GM19239 (cell line): Measurements from ENCODE around the gene USP17L18.
"Not testable (repeated sequence)": the region's sequence is repeated elsewhere in the genome, so short reads cannot be mapped to it uniquely, and the experiment has no call there.

Experiments used
- DNase-seq: peaks from one replicate; pipeline ENCODE4 v3.0.0; 2011; ENCODE audit warnings: low spot score; ENCODE audit not compliant: insufficient read length
- FAIRE-seq: peaks from 2 replicates; lab custom pipeline; 2011; peaks lifted over from hg19 to GRCh38; lab: Jason Lieb, UNC

The USP17L18 gene, protein sequence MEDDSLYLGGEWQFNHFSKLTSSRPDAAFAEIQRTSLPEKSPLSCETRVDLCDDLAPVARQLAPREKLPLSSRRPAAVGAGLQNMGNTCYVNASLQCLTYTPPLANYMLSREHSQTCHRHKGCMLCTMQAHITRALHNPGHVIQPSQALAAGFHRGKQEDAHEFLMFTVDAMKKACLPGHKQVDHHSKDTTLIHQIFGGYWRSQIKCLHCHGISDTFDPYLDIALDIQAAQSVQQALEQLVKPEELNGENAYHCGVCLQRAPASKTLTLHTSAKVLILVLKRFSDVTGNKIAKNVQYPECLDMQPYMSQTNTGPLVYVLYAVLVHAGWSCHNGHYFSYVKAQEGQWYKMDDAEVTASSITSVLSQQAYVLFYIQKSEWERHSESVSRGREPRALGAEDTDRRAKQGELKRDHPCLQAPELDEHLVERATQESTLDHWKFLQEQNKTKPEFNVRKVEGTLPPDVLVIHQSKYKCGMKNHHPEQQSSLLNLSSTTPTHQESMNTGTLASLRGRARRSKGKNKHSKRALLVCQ

DNA sequence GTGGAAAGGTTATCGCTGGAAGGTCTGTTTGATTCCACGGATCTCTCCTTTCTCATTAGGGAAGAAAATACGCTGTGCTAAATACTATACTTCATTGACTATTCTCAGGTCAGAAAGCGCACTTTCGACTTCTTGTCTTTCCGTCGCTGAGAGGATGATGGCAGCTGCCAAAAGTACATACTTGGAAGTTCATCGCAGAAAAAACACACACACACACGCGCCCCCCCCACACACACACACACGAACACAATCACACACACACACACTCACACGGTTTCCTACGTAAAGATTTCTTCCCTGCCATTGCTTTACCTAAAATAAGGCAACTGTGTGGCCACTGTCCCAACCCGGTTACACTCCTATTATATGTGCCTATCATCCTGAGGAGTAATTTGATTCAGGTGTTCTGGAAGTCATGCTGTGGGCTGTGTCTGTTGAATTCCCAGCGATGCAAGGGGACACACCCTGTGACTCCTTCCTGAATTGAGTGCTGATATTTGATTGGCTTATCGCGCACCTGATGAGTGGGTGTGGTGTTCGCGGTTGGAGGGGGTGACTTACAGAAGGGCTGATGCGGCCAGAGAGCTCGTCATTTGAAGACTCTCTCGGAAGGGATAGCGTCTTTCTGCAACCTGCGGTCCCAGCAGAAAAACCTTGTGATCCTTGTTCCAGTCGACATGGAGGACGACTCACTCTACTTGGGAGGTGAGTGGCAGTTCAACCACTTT, at the start of gene USP17L18:
TSS of gene USP17L18 (plus strand) at position 678 of the 728 bp plus-strand sequence. CDS start at position 678, 0 bp downstream.
- not testable (repeated sequence) for DNase-seq, FAIRE-seq

DNA sequence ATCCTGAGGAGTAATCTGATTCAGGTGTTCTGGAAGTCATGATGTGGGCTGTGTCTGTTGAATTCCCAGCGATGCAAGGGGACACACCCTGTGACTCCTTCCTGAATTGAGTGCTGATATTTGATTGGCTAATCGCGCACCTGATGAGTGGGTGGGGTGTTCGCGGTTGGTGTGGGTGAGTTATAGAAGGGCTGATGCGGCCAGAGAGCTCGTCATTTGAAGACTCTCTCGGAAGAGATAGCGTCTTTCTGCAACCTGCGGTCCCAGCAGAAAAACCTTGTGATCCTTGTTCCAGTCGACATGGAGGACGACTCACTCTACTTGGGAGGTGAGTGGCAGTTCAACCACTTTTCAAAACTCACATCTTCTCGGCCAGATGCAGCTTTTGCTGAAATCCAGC, 38.1 kb upstream of the USP17L18 start, which contains the start of gene USP17L10:
TSS of gene USP17L10 (plus strand) at position 301 of the 400 bp plus-strand sequence. CDS start at position 301, 0 bp downstream.
- not testable (repeated sequence) for FAIRE-seq, DNase-seq

DNA sequence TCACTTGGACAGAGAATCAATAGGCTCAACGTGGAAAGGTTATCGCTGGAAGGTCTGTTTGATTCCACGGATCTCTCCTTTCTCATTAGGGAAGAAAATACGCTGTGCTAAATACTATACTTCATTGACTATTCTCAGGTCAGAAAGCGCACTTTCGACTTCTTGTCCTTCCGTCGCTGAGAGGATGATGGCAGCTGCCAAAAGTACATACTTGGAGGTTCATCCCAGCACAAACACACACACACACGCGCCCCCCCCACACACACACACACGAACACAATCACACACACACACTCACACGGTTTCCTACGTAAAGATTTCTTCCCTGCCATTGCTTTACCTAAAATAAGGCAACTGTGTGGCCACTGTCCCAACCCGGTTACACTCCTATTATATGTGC, 33.7 kb upstream of the USP17L18 start:
- DNase-seq, FAIRE-seq: not testable (repeated sequence)

DNA sequence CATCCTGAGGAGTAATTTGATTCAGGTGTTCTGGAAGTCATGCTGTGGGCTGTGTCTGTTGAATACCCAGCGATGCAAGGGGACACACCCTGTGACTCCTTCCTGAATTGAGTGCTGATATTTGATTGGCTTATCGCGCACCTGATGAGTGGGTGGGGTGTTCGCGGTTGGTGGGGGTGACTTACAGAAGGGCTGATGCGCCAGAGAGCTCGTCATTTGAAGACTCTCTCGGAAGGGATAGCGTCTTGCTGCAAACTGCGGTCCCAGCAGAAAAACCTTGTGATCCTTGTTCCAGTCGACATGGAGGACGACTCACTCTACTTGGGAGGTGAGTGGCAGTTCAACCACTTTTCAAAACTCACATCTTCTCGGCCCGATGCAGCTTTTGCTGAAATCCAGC, 33.3 kb upstream of the USP17L18 start, which contains the start of gene USP17L11:
TSS of gene USP17L11 (plus strand) at position 301 of the 400 bp plus-strand sequence. CDS start at position 301, 0 bp downstream.
- DNase-seq, FAIRE-seq: not testable (repeated sequence)

DNA sequence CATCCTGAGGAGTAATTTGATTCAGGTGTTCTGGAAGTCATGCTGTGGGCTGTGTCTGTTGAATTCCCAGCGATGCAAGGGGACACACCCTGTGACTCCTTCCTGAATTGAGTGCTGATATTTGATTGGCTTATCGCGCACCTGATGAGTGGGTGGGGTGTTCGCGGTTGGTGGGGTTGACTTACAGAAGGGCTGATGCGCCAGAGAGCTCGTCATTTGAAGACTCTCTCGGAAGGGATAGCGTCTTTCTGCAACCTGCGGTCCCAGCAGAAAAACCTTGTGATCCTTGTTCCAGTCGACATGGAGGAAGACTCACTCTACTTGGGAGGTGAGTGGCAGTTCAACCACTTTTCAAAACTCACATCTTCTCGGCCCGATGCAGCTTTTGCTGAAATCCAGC, 28.6 kb upstream of the USP17L18 start, which contains the start of gene USP17L12:
TSS of gene USP17L12 (plus strand) at position 301 of the 400 bp plus-strand sequence. CDS start at position 301, 0 bp downstream.
- not testable (repeated sequence) for FAIRE-seq, DNase-seq

DNA sequence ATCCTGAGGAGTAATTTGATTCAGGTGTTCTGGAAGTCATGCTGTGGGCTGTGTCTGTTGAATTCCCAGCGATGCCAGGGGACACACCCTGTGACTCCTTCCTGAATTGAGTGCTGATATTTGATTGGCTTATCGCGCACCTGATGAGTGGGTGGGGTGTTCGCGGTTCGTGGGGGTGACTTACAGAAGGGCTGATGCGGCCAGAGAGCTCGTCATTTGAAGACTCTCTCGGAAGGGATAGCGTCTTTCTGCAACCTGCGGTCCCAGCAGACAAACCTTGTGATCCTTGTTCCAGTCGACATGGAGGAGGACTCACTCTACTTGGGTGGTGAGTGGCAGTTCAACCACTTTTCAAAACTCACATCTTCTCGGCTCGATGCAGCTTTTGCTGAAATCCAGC, 23.8 kb upstream of the USP17L18 start, which contains the start of gene USP17L13:
TSS of gene USP17L13 (plus strand) at position 301 of the 400 bp plus-strand sequence. CDS start at position 301, 0 bp downstream.
- FAIRE-seq, DNase-seq: not testable (repeated sequence)

DNA sequence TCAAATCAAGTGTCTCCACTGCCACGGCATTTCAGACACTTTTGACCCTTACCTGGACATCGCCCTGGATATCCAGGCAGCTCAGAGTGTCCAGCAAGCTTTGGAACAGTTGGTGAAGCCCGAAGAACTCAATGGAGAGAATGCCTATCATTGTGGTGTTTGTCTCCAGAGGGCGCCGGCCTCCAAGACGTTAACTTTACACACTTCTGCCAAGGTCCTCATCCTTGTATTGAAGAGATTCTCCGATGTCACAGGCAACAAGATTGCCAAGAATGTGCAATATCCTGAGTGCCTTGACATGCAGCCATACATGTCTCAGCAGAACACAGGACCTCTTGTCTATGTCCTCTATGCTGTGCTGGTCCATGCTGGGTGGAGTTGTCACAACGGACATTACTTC, 18.2 kb upstream of the USP17L18 start:
- not testable (repeated sequence) for FAIRE-seq, DNase-seq

DNA sequence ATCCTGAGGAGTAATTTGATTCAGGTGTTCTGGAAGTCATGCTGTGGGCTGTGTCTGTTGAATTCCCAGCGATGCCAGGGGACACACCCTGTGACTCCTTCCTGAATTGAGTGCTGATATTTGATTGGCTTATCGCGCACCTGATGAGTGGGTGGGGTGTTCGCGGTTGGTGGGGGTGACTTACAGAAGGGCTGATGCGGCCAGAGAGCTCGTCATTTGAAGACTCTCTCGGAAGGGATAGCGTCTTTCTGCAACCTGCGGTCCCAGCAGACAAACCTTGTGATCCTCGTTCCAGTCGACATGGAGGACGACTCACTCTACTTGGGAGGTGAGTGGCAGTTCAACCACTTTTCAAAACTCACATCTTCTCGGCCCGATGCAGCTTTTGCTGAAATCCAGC, 14.3 kb upstream of the USP17L18 start, which contains the start of gene USP17L15:
TSS of gene USP17L15 (plus strand) at position 301 of the 400 bp plus-strand sequence. CDS start at position 301, 0 bp downstream.
- not testable (repeated sequence) for FAIRE-seq

DNA sequence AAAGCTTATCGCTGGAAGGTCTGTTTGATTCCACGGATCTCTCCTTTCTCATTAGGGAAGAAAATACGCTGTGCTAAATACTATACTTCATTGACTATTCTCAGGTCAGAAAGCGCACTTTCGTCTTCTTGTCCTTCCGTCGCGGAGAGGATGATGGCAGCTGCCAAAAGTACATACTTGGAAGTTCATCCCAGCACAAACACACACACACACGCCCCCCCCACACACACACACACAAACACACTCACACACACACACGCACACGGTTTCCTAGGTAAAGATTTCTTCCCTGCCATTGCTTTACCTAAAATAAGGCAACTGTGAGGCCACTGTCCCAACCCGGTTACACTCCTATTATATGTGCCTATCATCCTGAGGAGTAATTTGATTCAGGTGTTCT, 10.0 kb upstream of the USP17L18 start:
- not testable (repeated sequence) for DNase-seq, FAIRE-seq

More for the DNA sequence above, 14.3 kb upstream of the USP17L18 start, which contains the start of gene USP17L15:
- DNase-seq, result not testable (repeated sequence)

DNA sequence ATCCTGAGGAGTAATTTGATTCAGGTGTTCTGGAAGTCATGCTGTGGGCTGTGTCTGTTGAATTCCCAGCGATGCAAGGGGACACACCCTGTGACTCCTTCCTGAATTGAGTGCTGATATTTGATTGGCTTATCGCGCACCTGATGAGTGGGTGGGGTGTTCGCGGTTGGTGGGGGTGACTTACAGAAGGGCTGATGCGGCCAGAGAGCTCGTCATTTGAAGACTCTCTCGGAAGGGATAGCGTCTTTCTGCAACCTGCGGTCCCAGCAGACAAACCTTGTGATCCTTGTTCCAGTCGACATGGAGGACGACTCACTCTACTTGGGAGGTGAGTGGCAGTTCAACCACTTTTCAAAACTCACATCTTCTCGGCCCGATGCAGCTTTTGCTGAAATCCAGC, 4.9 kb upstream of the USP17L18 start, which contains the start of gene USP17L17:
TSS of gene USP17L17 (plus strand) at position 301 of the 400 bp plus-strand sequence. CDS start at position 301, 0 bp downstream.
- not testable (repeated sequence) for FAIRE-seq

DNA sequence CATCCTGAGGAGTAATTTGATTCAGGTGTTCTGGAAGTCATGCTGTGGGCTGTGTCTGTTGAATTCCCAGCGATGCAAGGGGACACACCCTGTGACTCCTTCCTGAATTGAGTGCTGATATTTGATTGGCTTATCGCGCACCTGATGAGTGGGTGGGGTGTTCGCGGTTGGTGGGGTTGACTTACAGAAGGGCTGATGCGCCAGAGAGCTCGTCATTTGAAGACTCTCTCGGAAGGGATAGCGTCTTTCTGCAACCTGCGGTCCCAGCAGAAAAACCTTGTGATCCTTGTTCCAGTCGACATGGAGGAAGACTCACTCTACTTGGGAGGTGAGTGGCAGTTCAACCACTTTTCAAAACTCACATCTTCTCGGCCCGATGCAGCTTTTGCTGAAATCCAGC, 4.6 kb downstream of the USP17L18 start, which contains the start of gene USP17L19:
TSS of gene USP17L19 (plus strand) at position 301 of the 400 bp plus-strand sequence. CDS start at position 301, 0 bp downstream.
- not testable (repeated sequence) for DNase-seq, FAIRE-seq

More for the DNA sequence above, 4.9 kb upstream of the USP17L18 start, which contains the start of gene USP17L17:
- not testable (repeated sequence) for DNase-seq

DNA sequence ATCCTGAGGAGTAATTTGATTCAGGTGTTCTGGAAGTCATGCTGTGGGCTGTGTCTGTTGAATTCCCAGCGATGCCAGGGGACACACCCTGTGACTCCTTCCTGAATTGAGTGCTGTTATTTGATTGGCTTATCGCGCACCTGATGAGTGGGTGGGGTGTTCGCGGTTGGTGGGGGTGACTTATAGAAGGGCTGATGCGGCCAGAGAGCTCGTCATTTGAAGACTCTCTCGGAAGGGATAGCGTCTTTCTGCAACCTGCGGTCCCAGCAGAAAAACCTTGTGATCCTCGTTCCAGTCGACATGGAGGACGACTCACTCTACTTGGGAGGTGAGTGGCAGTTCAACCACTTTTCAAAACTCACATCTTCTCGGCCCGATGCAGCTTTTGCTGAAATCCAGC, 9.4 kb downstream of the USP17L18 start, which contains the start of gene USP17L20:
TSS of gene USP17L20 (plus strand) at position 301 of the 400 bp plus-strand sequence. CDS start at position 301, 0 bp downstream.
- FAIRE-seq, DNase-seq: not testable (repeated sequence)

DNA sequence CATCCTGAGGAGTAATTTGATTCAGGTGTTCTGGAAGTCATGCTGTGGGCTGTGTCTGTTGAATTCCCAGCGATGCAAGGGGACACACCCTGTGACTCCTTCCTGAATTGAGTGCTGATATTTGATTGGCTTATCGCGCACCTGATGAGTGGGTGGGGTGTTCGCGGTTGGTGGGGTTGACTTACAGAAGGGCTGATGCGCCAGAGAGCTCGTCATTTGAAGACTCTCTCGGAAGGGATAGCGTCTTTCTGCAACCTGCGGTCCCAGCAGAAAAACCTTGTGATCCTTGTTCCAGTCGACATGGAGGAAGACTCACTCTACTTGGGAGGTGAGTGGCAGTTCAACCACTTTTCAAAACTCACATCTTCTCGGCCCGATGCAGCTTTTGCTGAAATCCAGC, 14.1 kb downstream of the USP17L18 start, which contains the start of gene USP17L21:
TSS of gene USP17L21 (plus strand) at position 301 of the 400 bp plus-strand sequence. CDS start at position 301, 0 bp downstream.
- not testable (repeated sequence) for DNase-seq, FAIRE-seq

DNA sequence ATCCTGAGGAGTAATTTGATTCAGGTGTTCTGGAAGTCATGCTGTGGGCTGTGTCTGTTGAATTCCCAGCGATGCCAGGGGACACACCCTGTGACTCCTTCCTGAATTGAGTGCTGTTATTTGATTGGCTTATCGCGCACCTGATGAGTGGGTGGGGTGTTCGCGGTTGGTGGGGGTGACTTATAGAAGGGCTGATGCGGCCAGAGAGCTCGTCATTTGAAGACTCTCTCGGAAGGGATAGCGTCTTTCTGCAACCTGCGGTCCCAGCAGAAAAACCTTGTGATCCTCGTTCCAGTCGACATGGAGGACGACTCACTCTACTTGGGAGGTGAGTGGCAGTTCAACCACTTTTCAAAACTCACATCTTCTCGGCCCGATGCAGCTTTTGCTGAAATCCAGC, 18.9 kb downstream of the USP17L18 start, which contains the start of gene USP17L22:
TSS of gene USP17L22 (plus strand) at position 301 of the 400 bp plus-strand sequence. CDS start at position 301, 0 bp downstream.
- not testable (repeated sequence) for FAIRE-seq

DNA sequence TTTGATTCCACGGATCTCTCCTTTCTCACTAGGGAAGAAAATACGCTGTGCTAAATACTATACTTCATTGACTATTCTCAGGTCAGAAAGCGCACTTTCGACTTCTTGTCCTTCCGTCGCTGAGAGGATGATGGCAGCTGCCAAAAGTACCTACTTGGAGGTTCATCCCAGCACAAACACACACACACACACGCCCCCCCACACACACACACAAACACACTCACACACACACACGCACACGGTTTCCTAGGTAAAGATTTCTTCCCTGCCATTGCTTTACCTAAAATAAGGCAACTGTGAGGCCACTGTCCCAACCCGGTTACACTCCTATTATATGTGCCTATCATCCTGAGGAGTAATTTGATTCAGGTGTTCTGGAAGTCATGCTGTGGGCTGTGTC, 23.3 kb downstream of the USP17L18 start:
- not testable (repeated sequence) for DNase-seq, FAIRE-seq

More for the DNA sequence above, 18.9 kb downstream of the USP17L18 start, which contains the start of gene USP17L22:
- DNase-seq, result not testable (repeated sequence)
